Epithelial cell of proximal tubule (primary cell): ENCODE results near the gene TULP4. TPM values are rescaled to one million over a fixed set of nuclear protein-coding genes. Genes with fewer than 3 reads are reported as not detected.

Experiments used
- total RNA-seq: library from RNA; depleted of rRNA; stranded (reverse); fragments of >200 nt; gene quantifications from 2 replicates; pipeline ENCODE4 v1.2.3, GENCODE V29; 2015

TULP4 gene
- total RNA-seq, 1 donor from 2014 or later, result 25.4 TPM

Other genes with a start within 250 kb of the TULP4 start
- 5.1 and 7.5 TPM in 2 replicates for gene SERAC1, start 144.2 kb upstream of the TULP4 start, total RNA-seq
- gene GTF2H5, start 144.1 kb upstream of the TULP4 start, total RNA-seq, result 4.2 and 7.7 TPM in 2 replicates
- 14.5 and 16.5 TPM in 2 replicates for gene TMEM181, start 247.6 kb downstream of the TULP4 start, total RNA-seq